HepG2 (cell line): Measurements from ENCODE around the gene ZNF48. TPM values are rescaled to one million over a fixed set of nuclear protein-coding genes. Genes with fewer than 3 reads are reported as not detected.

Experiments
- AGO1 ChIP-seq: fragments of 200-400 bp; formaldehyde crosslinking; IDR thresholded peaks from 2 replicates; pipeline ENCODE4 v1.6.1; 2017; ENCODE audit warnings: mild to moderate bottlenecking, low read depth, low read length, moderate library complexity; ENCODE audit not compliant: poor library complexity, severe bottlenecking
- HCFC1 ChIP-seq: fragments of 150-350 bp; IDR thresholded peaks from 2 replicates; pipeline ENCODE4 v1.6.1; 2014; ENCODE audit warnings: low read depth, low read length
- LRRFIP1 ChIP-seq: sonication (generic); formaldehyde crosslinking; conservative IDR thresholded peaks from 2 replicates; pipeline ENCODE4 v1.4.0; 2020; ENCODE audit warnings: missing genetic modification reagents
- MED1 ChIP-seq: sonication (generic); formaldehyde crosslinking; IDR thresholded peaks from 2 replicates; pipeline ENCODE4 v1.4.0; 2020; ENCODE audit warnings: missing genetic modification reagents
- NFE2L2 ChIP-seq: fragments of 150-350 bp; IDR thresholded peaks from 2 replicates; pipeline ENCODE4 v1.6.1; 2014; ENCODE audit warnings: low read length
- PATZ1 ChIP-seq: sonication (generic); formaldehyde crosslinking; IDR thresholded peaks from 2 replicates; pipeline ENCODE4 v1.4.0; 2020; ENCODE audit warnings: missing genetic modification reagents
- RBAK ChIP-seq: sonication (generic); formaldehyde crosslinking; IDR thresholded peaks from 2 replicates; pipeline ENCODE4 v1.5.1; 2020; ENCODE audit warnings: mild to moderate bottlenecking, missing genetic modification reagents
- RXRA ChIP-seq: sonication (generic); formaldehyde crosslinking; IDR thresholded peaks from 2 replicates; pipeline ENCODE4 v1.5.1; 2020; ENCODE audit warnings: missing genetic modification reagents
- SALL2 ChIP-seq: sonication (generic); formaldehyde crosslinking; IDR thresholded peaks from 2 replicates; pipeline ENCODE4 v1.8.1; 2023; ENCODE audit warnings: mild to moderate bottlenecking, missing genetic modification reagents, inconsistent platforms
- TBX2 ChIP-seq: sonication (generic); formaldehyde crosslinking; IDR thresholded peaks from 2 replicates; pipeline ENCODE4 v1.5.0; 2020; ENCODE audit warnings: missing genetic modification reagents, mild to moderate bottlenecking, borderline replicate concordance
- TFDP1 ChIP-seq: IDR thresholded peaks from 2 replicates; pipeline ENCODE4 v1.6.1; 2016; ENCODE audit warnings: missing compliant biosample characterization, missing genetic modification reagents, borderline replicate concordance
- TOPORS ChIP-seq: sonication (generic); formaldehyde crosslinking; IDR thresholded peaks from 2 replicates; pipeline ENCODE4 v1.8.0; 2023; ENCODE audit warnings: mild to moderate bottlenecking, missing genetic modification reagents
- ZFP37 ChIP-seq: sonication (generic); formaldehyde crosslinking; IDR thresholded peaks from 2 replicates; pipeline ENCODE4 v1.4.0; 2020; ENCODE audit warnings: missing genetic modification reagents, borderline replicate concordance
- ZNF225 ChIP-seq: sonication (generic); formaldehyde crosslinking; IDR thresholded peaks from 2 replicates; pipeline ENCODE4 v1.4.0; 2020; ENCODE audit warnings: mild to moderate bottlenecking, missing genetic modification reagents
- ZNF331 ChIP-seq: sonication (generic); formaldehyde crosslinking; IDR thresholded peaks from 2 replicates; pipeline ENCODE4 v1.4.0; 2020; ENCODE audit warnings: missing genetic modification reagents
- ZNF543 ChIP-seq: sonication (generic); formaldehyde crosslinking; IDR thresholded peaks from 2 replicates; pipeline ENCODE4 v1.4.0; 2020; ENCODE audit warnings: mild to moderate bottlenecking, missing genetic modification reagents
- ZNF607 ChIP-seq: sonication (generic); formaldehyde crosslinking; IDR thresholded peaks from 2 replicates; pipeline ENCODE4 v1.5.1; 2020; ENCODE audit warnings: missing genetic modification reagents, mild to moderate bottlenecking, borderline replicate concordance
- ZNF639 ChIP-seq: conservative IDR thresholded peaks from 2 replicates; pipeline ENCODE4 v1.6.1; 2018; ENCODE audit warnings: missing genetic modification reagents
- ZNF674 ChIP-seq: sonication (generic); formaldehyde crosslinking; IDR thresholded peaks from 2 replicates; pipeline ENCODE4 v1.5.0; 2020; ENCODE audit warnings: low read depth, mild to moderate bottlenecking, missing genetic modification reagents
- ZNF724P ChIP-seq: sonication (generic); formaldehyde crosslinking; IDR thresholded peaks from 2 replicates; pipeline ENCODE4 v1.8.0; 2022; ENCODE audit warnings: missing genetic modification reagents, borderline replicate concordance
- ZUFSP ChIP-seq: sonication (generic); formaldehyde crosslinking; IDR thresholded peaks from 2 replicates; pipeline ENCODE4 v1.9.0; 2021; ENCODE audit warnings: missing genetic modification reagents, mild to moderate bottlenecking, borderline replicate concordance
- polyA plus RNA-seq, 8 experiments: library from polyadenylated mRNA; depleted of rRNA in 3 of 8; stranded (reverse) in 7 of 8; unstranded in 1 of 8; fragments of >200 nt; fragmentation: Illumina TruSeq in 4 of 8; extraction: Trizol in 4 of 8; gene quantifications; 2 replicates each; pipeline versions ENCODE4 v1.2.1 to v1.2.3, GENCODE V29; 2011 to 2016; ENCODE audit warnings: low read depth in 4 of 8, missing spikeins in 1 of 8, mixed read lengths in 1 of 8; ENCODE audit not compliant: insufficient read depth in 1 of 8
- total RNA-seq, 5 experiments: library from RNA; depleted of rRNA; stranded (reverse); fragments of >200 nt; fragmentation: Illumina TruSeq; extraction: Trizol; gene quantifications; 2 replicates each; pipeline ENCODE4 v1.2.3, GENCODE V29; 2016; ENCODE audit warnings: low read depth in 1 of 5

Gene ZNF48
- total and polyA plus RNA-seq, 2 of the 13 experiments (the other 11 are each of a cell fraction or from before 2014, with no cell fraction given) = 9.9 to 12.3 TPM

- TF ChIP-seq TOPORS (peak; percentile 79), TBX2 (CRISPR knock-in tag) (peak; percentile 88), ZUFSP (no peak), ZNF543 (CRISPR knock-in tag) (peak; percentile 88; the same call in 1 of the 2 replicates), NFE2L2 (no peak), SALL2 (CRISPR knock-in tag) (peak; percentile 67), ZNF331 (CRISPR knock-in tag) (no peak; the same call in 1 of the 2 replicates), AGO1 (peak; percentile 99), ZFP37 (peak; percentile 95), RXRA (peak; percentile 50; the same call in 1 of the 2 replicates), ZNF607 (CRISPR knock-in tag) (no peak; the same call in 1 of the 2 replicates), ZNF674 (CRISPR knock-in tag) (peak; percentile 96; the same call in 1 of the 2 replicates), PATZ1 (peak; percentile 15; the same call in 1 of the 2 replicates), ZNF225 (CRISPR knock-in tag) (no peak), ZNF724P (CRISPR knock-in tag) (no peak), TFDP1 (CRISPR knock-in tag) (peak; percentile 98), RBAK (CRISPR knock-in tag) (peak; percentile 13; the same call in 1 of the 2 replicates), MED1 (CRISPR knock-in tag) (peak; percentile 77), LRRFIP1 (no peak), ZNF639 (no peak), HCFC1 (peak; percentile 84)
Measured at GRCh38 chr16:30355144-30355953, 39.9 kb upstream of the ZNF48 start, which contains the start of gene CD2BP2 (continued).
